HG02759 (cell line): ENCODE data around the gene IPCEF1.

Source experiments
- ATAC-seq: cut with Tn5 transposase; IDR thresholded peaks from one replicate; pipeline ENCODE4 v1.9.1; 2021; ENCODE audit warnings: mild to moderate bottlenecking, moderate library complexity; ENCODE audit not compliant: unreplicated experiment

IPCEF1 gene

GRCh38 chr6:154169193-154169847 is 187.3 kb downstream of the IPCEF1 start:
- ATAC-seq = no peak

GRCh38 chr6:154167126-154167525 is 189.5 kb downstream of the IPCEF1 start:
- no peak for ATAC-seq

GRCh38 chr6:154166140-154166539 is 190.5 kb downstream of the IPCEF1 start:
- ATAC-seq = no peak

GRCh38 chr6:154165478-154165877 is 191.1 kb downstream of the IPCEF1 start:
- no peak for ATAC-seq

GRCh38 chr6:154164397-154164796 is 192.2 kb downstream of the IPCEF1 start:
- ATAC-seq = no peak

- peak; percentile 62 for ATAC-seq
Measured at GRCh38 chr6:154161689-154162088, 194.9 kb downstream of the IPCEF1 start.

- no peak for ATAC-seq
Measured at GRCh38 chr6:154159126-154159525, 197.5 kb downstream of the IPCEF1 start.

- no peak for ATAC-seq
Measured at GRCh38 chr6:154157706-154158105, 198.9 kb downstream of the IPCEF1 start.

GRCh38 chr6:154157082-154157481 is 199.5 kb downstream of the IPCEF1 start:
- ATAC-seq = peak; percentile 57

GRCh38 chr6:154156135-154156896 is 200.3 kb downstream of the IPCEF1 start:
- ATAC-seq = peak; percentile 74

- ATAC-seq = no peak
Measured at GRCh38 chr6:154154389-154154967, 202.1 kb downstream of the IPCEF1 start.

- ATAC-seq = no peak
Measured at GRCh38 chr6:154143753-154144152, 212.8 kb downstream of the IPCEF1 start.

GRCh38 chr6:154140743-154141142 is 215.9 kb downstream of the IPCEF1 start:
- ATAC-seq = no peak

GRCh38 chr6:154139892-154140291 is 216.7 kb downstream of the IPCEF1 start:
- ATAC-seq = no peak

GRCh38 chr6:154138793-154139192 is 217.8 kb downstream of the IPCEF1 start:
- no peak for ATAC-seq

GRCh38 chr6:154134471-154135147 is 222.0 kb downstream of the IPCEF1 start:
- no peak for ATAC-seq

GRCh38 chr6:154127657-154128056 is 228.9 kb downstream of the IPCEF1 start:
- ATAC-seq = no peak

GRCh38 chr6:154125421-154125820 is 231.2 kb downstream of the IPCEF1 start:
- no peak for ATAC-seq

GRCh38 chr6:154123155-154123956 is 233.2 kb downstream of the IPCEF1 start:
- no peak for ATAC-seq

- ATAC-seq = no peak
Measured at GRCh38 chr6:154122195-154122925, 234.2 kb downstream of the IPCEF1 start.
